OCI-LY3 (cell line): ENCODE results near the gene BUD31.
"Not testable (repeated sequence)": the region's sequence is repeated elsewhere in the genome, so short reads cannot be mapped to it uniquely, and the experiment has no call there.

Source experiments
- CTCF ChIP-seq: fragments of 200-600, 300-600 bp; sonication (generic); IDR thresholded peaks from 2 replicates; pipeline ENCODE4 v1.5.1; 2014; ENCODE audit warnings: antibody characterized with exemption, low read length, low read depth
- EZH2phosphoT487 ChIP-seq: fragments of 200-600 bp; shearing (Covaris generic); IDR thresholded peaks from 2 replicates; pipeline ENCODE4 v1.6.1; 2018; ENCODE audit warnings: antibody characterized with exemption, mixed run types, low read depth

GRCh38 chr7:99379693-99380031, 29.1 kb upstream of the BUD31 start:
- not testable (repeated sequence) for TF ChIP-seq CTCF, EZH2phosphoT487
